Ascending aorta (tissue), 2 donors: ENCODE results near the gene BTBD2. TPM values are rescaled to one million over a fixed set of nuclear protein-coding genes. Genes with fewer than 3 reads are reported as not detected.

Experiments used
- DNase-seq, 2 donors: peaks; one replicate each; pipeline ENCODE4 v3.0.0-alpha.2; 2019; ENCODE audit warnings: low spot score in 2 of 2
- H3K27ac ChIP-seq, 2 donors: fragments of 200-600 bp; sonication (generic); one replicate each; pipeline ENCODE4 v1.5.1; 2016 to 2017; ENCODE audit warnings: mild to moderate bottlenecking in 1 of 2
- H3K27me3 ChIP-seq: fragments of 200-600 bp; sonication (generic); one replicate; pipeline ENCODE4 v1.5.1; 2017
- H3K36me3 ChIP-seq, 2 donors: fragments of 200-600 bp; sonication (generic); one replicate each; pipeline ENCODE4 v1.5.1; 2016
- H3K4me1 ChIP-seq, 2 donors: fragments of 200-600 bp; sonication (generic); one replicate each; pipeline ENCODE4 v1.5.1; 2016 to 2017; ENCODE audit warnings: mild to moderate bottlenecking in 1 of 2
- H3K4me3 ChIP-seq, 2 donors: fragments of 200-600 bp; sonication (generic); one replicate each; pipeline ENCODE4 v1.5.1; 2016 to 2017; ENCODE audit warnings: mild to moderate bottlenecking in 1 of 2
- H3K9me3 ChIP-seq, 2 donors: fragments of 200-600 bp; sonication (generic); one replicate each; pipeline ENCODE4 v1.5.1; 2016
- intact Hi-C: fragments of 100-400 bp; cut with DNase I; formaldehyde crosslinking; loops from one replicate; pipeline ENCODE4 v1.15.1; 2023
- total RNA-seq: library from RNA; depleted of rRNA; stranded (reverse); fragments of >200 nt; gene quantifications from one replicate; pipeline ENCODE4 v1.1.0, GENCODE V29; 2016
- TF ChIP-seq, protein P1 (sequence below), 3 experiments: fragments of 200-600 bp in 2 of 3; fragments of 450-650 bp in 1 of 3; sonication (generic) in 2 of 3; IDR thresholded peaks; one replicate each; pipeline ENCODE4 v1.5.1; 2016 to 2019; ENCODE audit warnings: antibody characterized with exemption in 3 of 3, mild to moderate bottlenecking in 1 of 3, moderate library complexity in 1 of 3

Gene BTBD2
- total RNA-seq, 1 donor from 2014 or later = 90.1 TPM

DNA sequence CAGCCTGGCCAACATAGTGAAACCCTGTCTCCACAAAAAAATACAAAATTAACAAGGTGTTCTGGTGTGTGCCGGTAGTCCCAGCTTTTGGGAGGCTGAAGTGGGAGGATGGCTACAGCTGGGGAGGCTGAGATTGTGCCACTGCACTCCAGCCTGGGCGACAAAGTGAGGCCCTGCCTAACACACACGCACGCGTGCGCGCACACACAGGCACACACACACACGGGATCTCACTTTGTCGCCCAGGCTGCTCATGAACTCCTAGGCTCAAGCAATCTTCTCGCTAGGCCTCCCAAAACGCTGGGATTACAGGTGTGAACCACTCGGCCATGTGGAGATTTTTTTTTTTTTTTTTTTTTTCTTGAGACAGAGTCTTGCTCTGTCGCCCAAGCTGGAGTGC is 3.2 kb upstream of the BTBD2 start:
- H3K27ac ChIP-seq = no peak overlapping the region
- H3K4me1 ChIP-seq = peaks cover 5 to 13% of the 10 kb centered on the region in 2 donors
- DNase-seq = no peak
- no peaks in the 10 kb centered on the region for H3K9me3 ChIP-seq
- H3K36me3 ChIP-seq = no peaks in the 10 kb centered on the region
- H3K27me3 ChIP-seq = no peaks in the 10 kb centered on the region
- TF ChIP-seq, protein P1, sequence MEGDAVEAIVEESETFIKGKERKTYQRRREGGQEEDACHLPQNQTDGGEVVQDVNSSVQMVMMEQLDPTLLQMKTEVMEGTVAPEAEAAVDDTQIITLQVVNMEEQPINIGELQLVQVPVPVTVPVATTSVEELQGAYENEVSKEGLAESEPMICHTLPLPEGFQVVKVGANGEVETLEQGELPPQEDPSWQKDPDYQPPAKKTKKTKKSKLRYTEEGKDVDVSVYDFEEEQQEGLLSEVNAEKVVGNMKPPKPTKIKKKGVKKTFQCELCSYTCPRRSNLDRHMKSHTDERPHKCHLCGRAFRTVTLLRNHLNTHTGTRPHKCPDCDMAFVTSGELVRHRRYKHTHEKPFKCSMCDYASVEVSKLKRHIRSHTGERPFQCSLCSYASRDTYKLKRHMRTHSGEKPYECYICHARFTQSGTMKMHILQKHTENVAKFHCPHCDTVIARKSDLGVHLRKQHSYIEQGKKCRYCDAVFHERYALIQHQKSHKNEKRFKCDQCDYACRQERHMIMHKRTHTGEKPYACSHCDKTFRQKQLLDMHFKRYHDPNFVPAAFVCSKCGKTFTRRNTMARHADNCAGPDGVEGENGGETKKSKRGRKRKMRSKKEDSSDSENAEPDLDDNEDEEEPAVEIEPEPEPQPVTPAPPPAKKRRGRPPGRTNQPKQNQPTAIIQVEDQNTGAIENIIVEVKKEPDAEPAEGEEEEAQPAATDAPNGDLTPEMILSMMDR (IDR thresholded peaks at IDR 0.05) = no peak
- H3K4me3 ChIP-seq = no peak overlapping the region
- intact Hi-C loops = loop anchor here (1.0 to 10.0 kb wide), 5 partner anchors 14 to 134 kb away; partner anchors contain the start of genes ADAT3, AP3D1 and SCAMP4

DNA sequence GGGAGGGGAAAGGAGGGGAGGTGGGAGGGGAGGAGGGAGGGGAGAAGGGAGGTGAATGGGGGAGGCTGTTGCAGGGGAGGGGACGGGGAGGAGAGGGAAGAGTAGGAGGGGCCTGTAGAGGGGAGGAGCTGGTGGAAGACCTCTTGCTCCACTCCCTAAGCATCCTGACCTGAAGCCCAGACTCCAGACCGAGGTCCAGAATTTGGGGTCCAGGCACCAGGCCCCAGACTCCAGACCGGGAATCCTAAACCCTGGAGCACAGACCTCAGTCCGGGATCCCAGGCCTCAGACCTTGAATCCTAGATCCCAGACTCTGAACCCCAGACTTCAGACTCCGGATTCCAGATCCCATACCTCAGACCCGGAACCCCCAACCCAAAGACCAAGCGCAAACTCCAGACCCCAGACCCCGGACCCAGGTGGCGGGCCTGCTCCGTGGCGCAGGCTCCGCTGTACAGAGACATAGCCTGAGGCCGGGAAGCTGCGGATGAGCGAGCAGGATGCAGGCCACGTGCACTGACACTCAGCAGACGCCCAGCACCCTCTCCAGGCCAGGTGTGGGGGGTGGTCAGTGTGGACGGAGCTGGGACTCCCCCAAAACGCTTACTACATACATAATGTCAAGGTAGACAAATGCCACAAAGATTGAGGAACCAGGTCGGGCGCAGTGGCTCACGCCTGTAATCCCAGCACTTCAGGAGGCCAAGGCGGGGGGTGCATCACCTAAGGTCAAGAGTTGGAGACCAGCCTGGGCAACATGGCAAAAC is 710 bp upstream of the BTBD2 start:
- no peaks in the 10 kb centered on the region for H3K36me3 ChIP-seq
- H3K27me3 ChIP-seq = no peaks in the 10 kb centered on the region
- TF ChIP-seq, protein P1 (IDR thresholded peaks at IDR 0.05) = no peak
- DNase-seq = peak in 1 of 2 donors; percentile 89
- no peaks in the 10 kb centered on the region for H3K9me3 ChIP-seq
- intact Hi-C loops = loop anchor here (2.0 to 10.0 kb wide), 3 partner anchors 73 to 136 kb away; partner anchors contain the start of genes ADAT3, AP3D1 and SCAMP4
- H3K27ac ChIP-seq = peak overlapping the region; percentile 29 to 76
- H3K4me1 ChIP-seq = peaks cover 5 to 13% of the 10 kb centered on the region in 2 donors
- H3K4me3 ChIP-seq = peak overlapping the region; percentile 28 to 35

DNA sequence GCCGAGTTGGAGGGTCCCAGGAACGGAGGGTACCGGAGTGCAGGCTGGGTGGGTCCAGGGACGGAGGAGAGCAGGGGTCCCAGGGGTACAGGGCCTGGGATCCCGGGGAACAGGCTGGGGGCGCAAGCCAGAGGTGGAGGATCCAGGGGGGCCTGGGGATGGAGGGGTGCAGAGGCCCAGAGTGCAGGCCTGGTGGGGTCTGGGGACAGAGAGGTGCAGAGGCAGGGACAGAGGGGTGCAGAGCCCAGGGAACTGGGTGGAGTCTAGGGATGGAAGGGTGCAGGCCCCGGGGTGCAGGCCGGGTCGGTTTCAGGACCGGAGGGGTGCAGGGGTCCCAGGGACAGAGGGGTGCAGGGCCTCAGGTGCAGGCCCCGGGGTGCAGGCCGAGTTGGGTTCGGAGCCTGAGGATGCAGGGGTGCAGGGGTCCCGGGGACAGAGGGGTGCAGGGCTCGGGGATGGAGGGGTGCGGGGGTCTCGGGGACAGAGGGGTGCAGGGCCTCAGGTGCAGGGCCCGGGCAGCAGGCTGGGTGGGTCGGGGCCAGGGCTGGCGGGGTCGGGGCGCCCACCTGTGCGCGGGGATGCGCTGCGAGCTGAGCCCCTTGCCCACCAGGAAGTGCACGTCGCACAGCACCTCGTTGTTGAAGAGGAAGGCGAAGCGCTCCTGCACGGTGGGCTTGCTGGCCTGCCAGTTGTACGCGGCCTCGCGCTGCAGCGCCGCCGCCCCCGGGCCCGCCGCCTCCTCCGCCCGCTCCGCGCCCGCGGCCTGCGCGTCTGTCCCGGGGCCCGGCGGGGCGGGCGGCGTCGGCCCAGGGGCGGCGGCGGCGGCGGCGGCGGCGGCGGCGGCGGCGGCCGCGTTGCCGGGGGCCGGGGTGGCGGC is 545 bp downstream of the BTBD2 start:
- no peaks in the 10 kb centered on the region for H3K9me3 ChIP-seq
- no peaks in the 10 kb centered on the region for H3K36me3 ChIP-seq
- peak overlapping the region; percentile 63 to 66 for H3K27ac ChIP-seq
- H3K27me3 ChIP-seq = no peaks in the 10 kb centered on the region
- TF ChIP-seq, protein P1 (IDR thresholded peaks at IDR 0.05) = no peak
- intact Hi-C loops = loop anchor here (5.0 to 10.0 kb wide), 2 partner anchors 110 to 137 kb away; partner anchors contain the start of genes ADAT3, AP3D1 and SCAMP4
- peak overlapping the region; percentile 70 to 92 for H3K4me3 ChIP-seq
- DNase-seq = no peak
- H3K4me1 ChIP-seq = peaks cover 5 to 13% of the 10 kb centered on the region in 2 donors

DNA sequence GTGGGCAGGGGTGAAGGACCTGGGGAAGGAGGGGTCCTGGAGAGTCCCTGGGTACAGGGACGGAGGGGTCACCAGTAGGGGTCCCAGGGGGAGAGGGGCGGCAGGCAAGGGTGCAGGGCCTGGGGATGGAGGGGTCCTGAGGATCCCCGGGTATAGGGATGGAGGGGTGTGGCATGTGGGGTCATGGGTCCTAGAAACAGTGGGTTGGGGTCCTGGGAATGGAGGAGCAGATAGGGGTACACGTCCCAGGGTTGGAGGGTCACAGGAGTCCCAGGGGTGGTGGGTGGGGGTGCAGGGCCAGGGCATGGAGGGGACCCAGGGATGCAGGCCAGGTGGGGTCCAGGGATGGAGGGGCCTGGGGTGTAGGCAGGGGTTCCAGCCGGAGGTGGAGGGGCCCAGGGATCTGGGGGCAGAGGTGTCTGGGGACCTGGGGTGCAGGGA is 1.4 kb downstream of the BTBD2 start:
- Histone ChIP-seq H3K4me1 (peaks cover 5 to 9% of the 10 kb centered on the region in 2 donors), H3K27ac (peak overlapping the region; percentile 63 to 66), H3K27me3 (no peaks in the 10 kb centered on the region), H3K4me3 (peak overlapping the region in 1 of 2 donors; percentile 92), H3K36me3 (no peaks in the 10 kb centered on the region), H3K9me3 (no peaks in the 10 kb centered on the region)
- TF ChIP-seq, protein P1 (IDR thresholded peaks at IDR 0.05) = no peak
- intact Hi-C loops = loop anchor here (10.0 kb wide), 1 partner anchor 109 kb away; the partner anchor contains the start of genes ADAT3 and SCAMP4
- DNase-seq = no peak

DNA sequence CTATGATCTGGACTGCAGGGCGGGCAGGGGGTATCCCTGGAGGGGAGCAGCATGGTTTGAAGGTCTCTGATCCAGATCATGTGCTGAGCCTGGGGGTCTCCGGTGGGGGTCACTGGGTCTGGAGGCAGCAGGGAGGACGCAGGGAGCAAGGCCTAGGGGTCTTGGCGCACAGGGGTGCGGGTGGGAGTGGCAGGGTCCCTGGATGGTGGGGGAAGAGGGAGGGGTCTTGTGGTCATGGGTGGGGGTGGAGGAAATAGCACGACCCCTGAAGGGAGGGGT is 1.9 kb downstream of the BTBD2 start:
- Histone ChIP-seq H3K9me3 (no peaks in the 10 kb centered on the region), H3K36me3 (no peaks in the 10 kb centered on the region), H3K27me3 (no peaks in the 10 kb centered on the region), H3K27ac (no peak overlapping the region), H3K4me1 (peaks cover 5 to 9% of the 10 kb centered on the region in 2 donors), H3K4me3 (no peak overlapping the region)
- intact Hi-C loops = loop anchor here (10.0 kb wide), 1 partner anchor 109 kb away; the partner anchor contains the start of genes ADAT3 and SCAMP4
- no peak for DNase-seq
- TF ChIP-seq, protein P1 (IDR thresholded peaks at IDR 0.05) = no peak
